GF-D8 (cell line): ENCODE results near the gene GUK1.
"Not testable (repeated sequence)": the region's sequence is repeated elsewhere in the genome, so short reads cannot be mapped to it uniquely, and the experiment has no call there.

Experiments
- DNase-seq: peaks from one replicate; lab custom pipeline; 2025; lab: John Stamatoyannopoulos, UW

The GUK1 gene

GRCh38 chr1:228104526-228105269, 35.4 kb upstream of the GUK1 start:
- DNase-seq: no peak

GRCh38 chr1:228105270-228105995, 34.6 kb upstream of the GUK1 start:
- DNase-seq: no peak

DNA sequence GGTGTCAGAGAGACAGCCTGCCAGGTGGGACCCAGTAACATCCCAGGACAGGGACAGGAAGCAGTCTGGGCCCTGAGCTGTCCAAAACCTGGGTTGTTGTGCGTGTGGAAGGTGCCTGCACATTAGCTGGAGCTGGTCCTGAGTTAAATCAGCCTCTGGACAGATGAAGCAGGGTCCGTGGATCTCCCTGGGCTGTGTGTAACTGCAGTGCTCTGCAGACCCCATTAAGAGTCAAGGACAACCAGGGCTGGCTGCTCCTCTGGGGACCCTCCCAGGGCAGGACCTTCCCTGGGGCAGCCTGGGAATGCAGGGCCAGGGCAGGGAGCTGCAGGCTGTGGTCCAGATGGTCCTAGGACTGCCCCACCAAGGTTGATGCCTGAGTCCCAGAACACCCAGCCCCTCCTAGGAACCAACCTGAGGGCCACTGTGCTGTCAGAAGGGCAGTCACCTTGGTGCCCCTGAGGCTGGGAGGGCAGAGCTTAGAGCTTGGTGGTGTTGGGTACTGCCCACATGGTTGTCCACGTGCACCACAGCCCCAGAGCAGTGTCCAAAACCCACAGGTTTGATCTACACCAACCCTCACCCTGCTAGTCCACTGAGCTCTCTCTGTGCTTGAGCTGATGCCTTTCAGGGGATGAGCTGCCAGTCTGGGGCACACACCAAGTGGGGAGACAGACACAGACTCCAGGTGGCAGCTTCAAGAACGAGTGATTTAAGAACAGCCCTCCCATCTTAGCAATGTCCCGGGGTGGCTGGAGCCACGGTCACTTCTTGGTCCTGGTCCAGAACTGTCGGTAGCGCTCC, 33.9 kb upstream of the GUK1 start:
- DNase-seq: no peak

DNA sequence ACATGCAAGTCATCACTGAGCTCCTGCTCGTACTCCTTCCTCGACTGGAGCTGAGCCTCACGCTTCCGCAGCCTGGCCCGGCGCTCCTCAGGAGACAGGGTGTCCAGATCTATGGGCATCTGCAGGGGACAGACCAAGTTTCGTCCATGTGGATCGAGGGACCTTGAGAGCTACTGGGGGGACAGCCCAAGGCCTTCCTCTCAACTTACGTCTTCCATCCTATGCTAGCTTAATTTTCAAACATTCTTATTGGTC, 33.4 kb upstream of the GUK1 start:
- DNase-seq: no peak

GRCh38 chr1:228107636-228108035, 32.4 kb upstream of the GUK1 start:
- DNase-seq: no peak

GRCh38 chr1:228108055-228108690, 31.9 kb upstream of the GUK1 start:
- DNase-seq: no peak

DNA sequence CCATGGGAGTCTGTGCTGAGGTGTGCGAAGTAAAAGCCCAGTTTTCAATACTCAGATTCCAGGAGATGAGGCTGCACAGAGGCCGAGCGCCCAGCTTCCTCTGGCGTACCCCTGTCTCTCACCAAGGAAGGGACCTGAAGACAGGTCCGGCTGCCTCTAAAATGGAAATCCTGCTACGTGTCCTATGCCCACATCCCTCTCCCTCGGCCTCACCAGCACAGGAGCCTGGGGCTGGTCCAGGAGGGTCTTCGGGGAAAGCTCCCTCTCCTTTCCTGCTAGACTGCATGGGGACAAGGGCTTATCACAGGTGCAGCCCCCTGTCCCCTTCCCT, 31.4 kb upstream of the GUK1 start:
- no peak for DNase-seq

GRCh38 chr1:228109073-228109961, 30.8 kb upstream of the GUK1 start, which contains the start of gene MRPL55:
TSS of gene MRPL55 (minus strand) at chr1:228109299. CDS start at chr1:228108260, 1,039 bp downstream.
- DNase-seq: peak; percentile 79

DNA sequence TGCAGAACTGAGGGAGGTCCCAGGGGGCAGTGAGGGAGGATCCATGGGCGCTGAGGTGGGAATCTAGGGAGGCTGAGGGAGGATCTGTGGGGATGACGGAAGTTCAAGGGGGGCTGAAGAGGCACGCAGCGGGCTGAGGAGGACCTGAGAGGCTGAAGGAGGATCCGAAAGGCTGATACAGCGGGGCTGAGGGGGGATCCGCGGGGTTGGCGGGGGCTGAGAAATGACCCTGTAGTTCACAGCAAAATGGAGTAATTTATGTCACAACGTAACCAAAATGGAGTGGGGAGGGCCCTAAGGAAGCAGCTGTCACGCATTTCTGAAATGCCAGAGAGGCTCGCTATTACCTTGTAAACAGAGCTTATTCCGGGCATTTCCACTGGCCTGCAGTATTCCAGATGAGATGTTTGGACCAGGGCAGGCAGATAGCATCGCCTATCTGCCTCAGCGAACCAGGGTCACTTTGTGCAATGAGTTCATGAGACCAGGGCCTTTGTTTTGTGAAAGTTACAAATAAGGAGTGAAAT, 30.1 kb upstream of the GUK1 start:
- no peak for DNase-seq

DNA sequence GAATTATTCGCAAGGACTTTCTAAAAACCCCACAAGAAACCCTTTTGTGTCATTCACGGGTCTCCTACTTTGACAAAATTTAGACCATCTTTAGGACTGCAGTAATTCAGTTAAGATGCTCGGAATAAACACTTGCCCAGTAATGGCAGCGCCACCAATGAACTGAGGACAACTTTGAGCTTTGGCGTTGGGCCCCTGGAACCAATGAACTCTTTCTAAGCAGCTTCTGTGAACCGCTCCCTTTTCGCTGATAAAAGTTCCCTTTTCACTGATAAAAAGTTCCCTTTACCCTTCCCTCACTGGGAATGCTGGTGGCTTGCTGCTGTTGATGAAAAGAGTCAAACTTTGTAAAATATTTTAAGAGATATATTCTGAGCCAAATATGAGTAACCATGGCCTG, 29.5 kb upstream of the GUK1 start:
- no peak for DNase-seq

GRCh38 chr1:228111315-228111714, 28.8 kb upstream of the GUK1 start:
- not testable (repeated sequence) for DNase-seq

DNA sequence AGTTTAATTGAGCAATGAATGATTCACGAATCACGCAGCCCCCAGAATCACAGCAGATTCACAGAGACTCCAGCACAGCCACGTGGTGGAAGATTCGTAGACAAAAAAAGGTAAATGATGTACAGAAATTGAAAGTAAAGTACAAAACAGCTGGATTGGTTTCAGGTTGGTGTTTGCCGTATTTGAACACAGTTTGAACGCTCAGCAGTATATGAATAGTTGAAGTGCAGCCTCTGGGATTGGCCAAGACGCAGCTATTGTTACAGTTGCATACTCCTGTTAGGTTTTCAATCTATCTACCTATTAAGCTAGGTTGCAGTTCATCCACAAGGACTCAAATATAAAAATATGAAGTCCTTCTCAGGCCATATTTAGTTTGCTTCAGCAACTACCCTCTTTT, 27.9 kb upstream of the GUK1 start:
- DNase-seq: no peak

DNA sequence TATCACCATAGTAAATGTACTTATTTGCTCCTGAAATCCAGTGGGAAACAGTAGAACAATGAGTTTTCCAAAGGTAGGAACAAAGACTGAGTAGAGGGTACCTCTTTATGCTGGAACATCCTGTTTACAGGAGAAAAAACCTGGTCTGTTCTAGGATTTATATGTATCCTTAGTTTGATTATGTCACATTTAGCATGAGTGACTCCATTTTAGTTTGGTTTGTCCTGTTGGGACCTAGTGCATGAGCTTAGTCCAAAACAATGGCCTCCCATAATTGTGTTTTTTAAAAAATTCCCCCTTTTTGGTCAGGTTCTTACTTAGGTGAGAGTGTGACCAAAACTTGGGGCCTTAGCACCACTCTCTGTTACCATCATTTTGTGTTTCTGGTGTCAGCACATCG, 27.5 kb upstream of the GUK1 start:
- no peak for DNase-seq

- no peak for DNase-seq
Observed at GRCh38 chr1:228114827-228115226, 25.3 kb upstream of the GUK1 start.

DNA sequence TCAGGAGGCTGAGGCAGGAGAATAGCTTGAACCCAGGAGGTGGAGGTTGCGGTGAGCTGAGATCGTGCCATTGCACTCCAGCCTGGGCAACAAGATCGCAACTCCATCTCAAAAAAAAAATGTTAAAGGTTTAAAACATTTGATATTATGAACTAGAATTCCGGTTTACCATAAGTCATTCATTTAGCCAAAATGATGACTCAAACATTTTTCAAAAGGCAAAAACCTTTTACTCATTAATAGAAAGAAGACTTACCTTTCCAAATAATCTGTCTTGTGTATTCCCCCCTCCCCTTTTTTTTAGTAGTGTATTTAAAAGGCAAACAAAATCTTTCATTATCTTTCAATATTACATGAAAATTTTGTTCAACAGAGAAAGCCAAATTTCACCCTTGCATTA, 22.7 kb upstream of the GUK1 start:
- DNase-seq: no peak

- no peak for DNase-seq
Observed at GRCh38 chr1:228118040-228118439, 22.0 kb upstream of the GUK1 start.

DNA sequence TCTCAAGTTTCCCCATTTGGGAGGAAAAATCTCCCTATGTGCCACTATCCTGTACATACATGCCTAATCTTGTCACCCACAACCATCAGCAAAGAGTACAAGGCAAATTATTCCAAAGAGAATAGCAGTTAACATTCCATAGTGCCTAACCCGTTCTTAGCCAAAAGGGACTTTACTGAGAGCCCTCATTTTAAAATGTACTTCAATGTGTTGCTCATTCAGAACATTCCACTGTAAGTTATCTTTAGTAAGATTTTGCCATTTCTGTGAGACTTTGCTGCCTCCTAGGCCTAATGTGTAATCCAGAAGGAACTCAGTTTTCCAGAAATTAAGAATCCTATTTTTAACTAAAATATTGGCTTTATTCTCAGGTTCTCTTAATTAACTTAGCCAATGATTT, 19.7 kb upstream of the GUK1 start:
- no peak for DNase-seq

- DNase-seq: peak; percentile 1
Observed at GRCh38 chr1:228120857-228121489, 19.1 kb upstream of the GUK1 start.

DNA sequence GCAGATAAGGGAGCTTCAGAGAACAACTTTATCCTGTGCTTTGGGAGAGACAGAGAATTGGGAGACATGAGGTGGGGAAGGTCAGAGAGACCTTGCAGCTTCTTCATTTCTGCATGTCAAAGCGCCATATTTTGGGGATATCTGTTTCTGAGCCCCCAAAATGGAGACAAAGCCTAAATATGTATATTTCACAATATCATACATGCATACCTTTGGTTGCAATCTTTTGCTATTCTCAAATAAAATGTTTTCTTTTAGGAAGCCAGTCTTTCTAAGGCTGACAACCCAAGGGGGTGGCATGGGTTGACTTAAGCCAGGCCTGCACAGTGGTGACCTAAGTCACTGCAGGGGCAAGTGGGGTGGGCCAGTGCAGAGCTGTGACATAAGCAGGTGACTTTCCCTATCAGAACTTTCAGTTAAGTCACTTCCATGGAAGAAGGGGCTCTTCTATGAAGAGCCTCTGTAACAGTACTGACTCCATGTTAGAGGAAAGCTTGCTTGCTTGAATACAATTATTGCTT, 17.1 kb upstream of the GUK1 start:
- no peak for DNase-seq

DNA sequence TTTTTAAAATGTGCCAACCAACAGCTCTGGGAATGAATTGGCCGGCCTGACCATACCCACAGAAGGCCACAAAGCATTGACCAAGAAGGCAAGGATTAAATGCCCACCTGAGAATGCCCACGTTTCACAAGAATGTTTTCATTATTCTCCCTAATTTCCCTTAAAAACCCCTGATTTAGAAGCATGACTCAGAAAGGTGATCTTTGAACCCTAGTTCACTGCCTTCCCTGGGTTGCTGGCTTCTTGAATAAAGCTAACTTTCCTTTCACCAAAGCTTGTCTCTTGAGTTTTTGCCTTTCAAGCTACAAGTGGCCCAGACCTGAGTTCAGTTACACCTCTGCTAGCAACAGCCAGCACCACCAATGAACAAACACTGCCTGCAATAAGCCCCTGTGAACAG, 16.6 kb upstream of the GUK1 start:
- no peak for DNase-seq

GRCh38 chr1:228125185-228125584, 14.9 kb upstream of the GUK1 start:
- no peak for DNase-seq
